H1 (cell line): ENCODE measurements around the gene SNED1. TPM values are rescaled to one million over a fixed set of nuclear protein-coding genes. Genes with fewer than 3 reads are reported as not detected.

Experiments
- CREB1 ChIP-seq: IDR thresholded peaks from 2 replicates; pipeline ENCODE4 v1.6.1; 2012; ENCODE audit warnings: inconsistent platforms
- EP300 ChIP-seq, 2 experiments: IDR thresholded peaks; 1 replicate in 1 of 2; 2 replicates in 1 of 2; pipeline ENCODE4 v1.6.1; 2011 to 2012; ENCODE audit warnings: low read depth in 2 of 2, low read length in 2 of 2, mild to moderate bottlenecking in 2 of 2, borderline replicate concordance in 1 of 2, inconsistent platforms in 1 of 2, moderate library complexity in 1 of 2
- RBBP5 ChIP-seq: IDR thresholded peaks from 2 replicates; pipeline ENCODE4 v1.7.1; 2012; ENCODE audit warnings: low read depth, mild to moderate bottlenecking, inconsistent platforms, low read length, moderate library complexity, borderline replicate concordance
- TBP ChIP-seq: IDR thresholded peaks from 2 replicates; pipeline ENCODE4 v1.6.1; 2011; ENCODE audit warnings: low read depth, low read length, improper control_type of control experiment
- polyA plus RNA-seq, 7 experiments: library from polyadenylated mRNA; depleted of rRNA in 3 of 7; stranded (reverse) in 5 of 7; unstranded in 2 of 7; fragments of >200 nt in 5 of 7; fragments of 200-250 nt in 2 of 7; gene quantifications; 1 replicate in 5 of 7; 2 replicates in 1 of 7; 4 replicates in 1 of 7; pipeline versions ENCODE4 v1.2.1 to v1.2.3, GENCODE V29; 2011 to 2013; ENCODE audit warnings: missing spikeins in 2 of 7, mixed read lengths in 2 of 7
- total RNA-seq: library from RNA; stranded (reverse); fragmentation: NEBNext Ultra II Directional; extraction: Animal tissue kit (Norgen Biotek cat#: 25700); gene quantifications from 2 replicates; pipeline ENCODE4 v1.2.1, GENCODE V29; 2021

The SNED1 gene
- total and polyA plus RNA-seq, 2 of the 8 experiments (the other 6 are each of a cell fraction or from before 2014, with no cell fraction given): 1.9 TPM

- TF ChIP-seq EP300 (IDR thresholded peaks at IDR 0.05; ENCODE audit: borderline replicate concordance in 1 of 2, low read depth in 2 of 2, low read length in 2 of 2) (no peak), CREB1 (no peak), TBP (no peak), RBBP5 (no peak)
- TF ChIP-seq, all 59 proteins: peak for 0
Measured at GRCh38 chr2:240995041-240996021, 3.1 kb upstream of the SNED1 start (continued).
